Measurements from ENCODE around the gene APOL2. TPM values are rescaled to one million over a fixed set of nuclear protein-coding genes. Genes with fewer than 3 reads are reported as not detected.
"Not testable (repeated sequence)": the region's sequence is repeated elsewhere in the genome, so short reads cannot be mapped to it uniquely, and the experiment has no call there.

Gene APOL2
- polyA plus RNA-seq, 3 donors from 2014 or later: 22.4 to 42.4 (median 22.9) TPM

- not testable (repeated sequence) for H3K4me1 Mint-ChIP-seq; H3K9me3 Mint-ChIP-seq; H3K36me3 Mint-ChIP-seq; DNase-seq; H3K27ac Mint-ChIP-seq; H3K4me3 Mint-ChIP-seq; H3K27me3 Mint-ChIP-seq (ENCODE audit: low read depth in 3 of 3)
These were observed 35.9 kb downstream of the APOL2 start for GRCh38 chr22:36203441-36203840.

GRCh38 chr22:36202906-36203305 lies 36.4 kb downstream of the APOL2 start:
- H3K36me3 Mint-ChIP-seq; DNase-seq; H3K27me3 Mint-ChIP-seq (ENCODE audit: low read depth in 3 of 3); H3K4me3 Mint-ChIP-seq; H3K27ac Mint-ChIP-seq; H3K4me1 Mint-ChIP-seq; H3K9me3 Mint-ChIP-seq: not testable (repeated sequence)

GRCh38 chr22:36201630-36202319 lies 37.6 kb downstream of the APOL2 start, which contains the start of gene APOL4:
TSS of gene APOL4 (minus strand) at chr22:36201809. CDS start at chr22:36201734, 75 bp downstream.
- no peak for DNase-seq
- Mint-ChIP-seq H3K27me3 (ENCODE audit: low read depth in 3 of 3) (peaks cover 0 to 2% (median 1%) of the 10 kb centered on the region in 3 donors), H3K36me3 (no peaks in the 10 kb centered on the region), H3K4me3 (no peak within 1 kb of the TSS), H3K4me1 (peaks cover 12 to 18% of the 10 kb centered on the region in 2 donors), H3K9me3 (no peaks in the 10 kb centered on the region), H3K27ac (peak within 1 kb of the TSS in 1 of 6 donors; percentile 29)

- not testable (repeated sequence) for H3K9me3 Mint-ChIP-seq; H3K4me3 Mint-ChIP-seq; DNase-seq; H3K36me3 Mint-ChIP-seq; H3K27me3 Mint-ChIP-seq (ENCODE audit: low read depth in 3 of 3)
- H3K27ac Mint-ChIP-seq: peak overlapping the region in 1 of 6 donors; percentile 29
- H3K4me1 Mint-ChIP-seq: peaks cover 12 to 18% of the 10 kb centered on the region in 2 donors
These were observed 38.3 kb downstream of the APOL2 start for GRCh38 chr22:36201025-36201424.

- no peak overlapping the region for H3K4me3 Mint-ChIP-seq
- peaks cover 12 to 18% of the 10 kb centered on the region in 2 donors for H3K4me1 Mint-ChIP-seq
- no peaks in the 10 kb centered on the region for H3K36me3 Mint-ChIP-seq
- H3K27ac Mint-ChIP-seq: peak overlapping the region in 1 of 6 donors; percentile 11
- no peak for DNase-seq
- peaks cover 0 to 5% (median 2%) of the 10 kb centered on the region in 3 donors for H3K27me3 Mint-ChIP-seq (ENCODE audit: low read depth in 3 of 3)
- no peaks in the 10 kb centered on the region for H3K9me3 Mint-ChIP-seq
These were observed 40.3 kb downstream of the APOL2 start for GRCh38 chr22:36199001-36199551.

- H3K27me3 Mint-ChIP-seq (ENCODE audit: low read depth in 3 of 3): peaks cover 0 to 5% (median 2%) of the 10 kb centered on the region in 3 donors
- peak overlapping the region in 2 of 6 donors; percentile 35 to 39 for H3K27ac Mint-ChIP-seq
- H3K36me3 Mint-ChIP-seq: no peaks in the 10 kb centered on the region
- peaks cover 12 to 18% of the 10 kb centered on the region in 2 donors for H3K4me1 Mint-ChIP-seq
- H3K4me3 Mint-ChIP-seq: no peak overlapping the region
- H3K9me3 Mint-ChIP-seq: no peaks in the 10 kb centered on the region
- DNase-seq: no peak
These were observed 40.8 kb downstream of the APOL2 start for GRCh38 chr22:36198536-36198935.

GRCh38 chr22:36197514-36198146 lies 41.7 kb downstream of the APOL2 start:
- peaks cover 12 to 18% of the 10 kb centered on the region in 2 donors for H3K4me1 Mint-ChIP-seq
- H3K9me3 Mint-ChIP-seq: no peaks in the 10 kb centered on the region
- H3K36me3 Mint-ChIP-seq: no peaks in the 10 kb centered on the region
- DNase-seq: no peak
- H3K27me3 Mint-ChIP-seq (ENCODE audit: low read depth in 3 of 3): peaks cover 0 to 6% (median 5%) of the 10 kb centered on the region in 3 donors
- no peak overlapping the region for H3K4me3 Mint-ChIP-seq
- H3K27ac Mint-ChIP-seq: peak overlapping the region in 1 of 6 donors; percentile 39

GRCh38 chr22:36197065-36197440 lies 42.3 kb downstream of the APOL2 start:
- Mint-ChIP-seq H3K4me1 (peaks cover 12 to 18% of the 10 kb centered on the region in 2 donors), H3K36me3 (no peaks in the 10 kb centered on the region), H3K4me3 (no peak overlapping the region), H3K27me3 (ENCODE audit: low read depth in 3 of 3) (peaks cover 2 to 7% (median 7%) of the 10 kb centered on the region in 3 donors), H3K27ac (peak overlapping the region in 1 of 6 donors; percentile 39), H3K9me3 (no peaks in the 10 kb centered on the region)
- no peak for DNase-seq

- Mint-ChIP-seq H3K27ac (peak overlapping the region in 2 of 6 donors; percentile 17 to 40), H3K9me3 (no peaks in the 10 kb centered on the region), H3K27me3 (ENCODE audit: low read depth in 3 of 3) (peaks cover 3 to 7% (median 7%) of the 10 kb centered on the region in 3 donors), H3K36me3 (no peaks in the 10 kb centered on the region), H3K4me1 (peaks cover 12 to 18% of the 10 kb centered on the region in 2 donors), H3K4me3 (no peak overlapping the region)
- no peak for DNase-seq
These were observed 42.9 kb downstream of the APOL2 start for GRCh38 chr22:36196254-36197064.

GRCh38 chr22:36194971-36195370 lies 44.4 kb downstream of the APOL2 start:
- peaks cover 5 to 7% (median 7%) of the 10 kb centered on the region in 3 donors for H3K27me3 Mint-ChIP-seq (ENCODE audit: low read depth in 3 of 3)
- H3K4me1 Mint-ChIP-seq: peaks cover 12 to 18% of the 10 kb centered on the region in 2 donors
- H3K36me3 Mint-ChIP-seq: no peaks in the 10 kb centered on the region
- peak; percentile 28 to 50 (median 35) for DNase-seq
- H3K27ac Mint-ChIP-seq: no peak overlapping the region
- H3K9me3 Mint-ChIP-seq: no peaks in the 10 kb centered on the region
- H3K4me3 Mint-ChIP-seq: no peak overlapping the region

GRCh38 chr22:36194385-36194784 lies 44.9 kb downstream of the APOL2 start:
- Mint-ChIP-seq H3K9me3 (no peaks in the 10 kb centered on the region), H3K27ac (peak overlapping the region in 1 of 6 donors; percentile 51), H3K27me3 (ENCODE audit: low read depth in 3 of 3) (peaks cover 5 to 7% (median 7%) of the 10 kb centered on the region in 3 donors), H3K4me3 (no peak overlapping the region), H3K36me3 (no peaks in the 10 kb centered on the region), H3K4me1 (peaks cover 12 to 18% of the 10 kb centered on the region in 2 donors)
- no peak for DNase-seq

- Mint-ChIP-seq H3K4me3 (no peak overlapping the region), H3K9me3 (no peaks in the 10 kb centered on the region), H3K27me3 (ENCODE audit: low read depth in 3 of 3) (peaks cover 5 to 7% (median 7%) of the 10 kb centered on the region in 3 donors), H3K4me1 (peaks cover 12 to 17% of the 10 kb centered on the region in 2 donors), H3K27ac (no peak overlapping the region), H3K36me3 (no peaks in the 10 kb centered on the region)
- no peak for DNase-seq
These were observed 45.8 kb downstream of the APOL2 start for GRCh38 chr22:36193577-36193976.

- Mint-ChIP-seq H3K27me3 (ENCODE audit: low read depth in 3 of 3) (peaks cover 5 to 7% (median 7%) of the 10 kb centered on the region in 3 donors), H3K27ac (peak overlapping the region in 1 of 6 donors; percentile 49), H3K36me3 (no peaks in the 10 kb centered on the region), H3K4me1 (peaks cover 10 to 13% of the 10 kb centered on the region in 2 donors), H3K9me3 (no peaks in the 10 kb centered on the region), H3K4me3 (no peak overlapping the region)
- no peak for DNase-seq
These were observed 46.2 kb downstream of the APOL2 start for GRCh38 chr22:36193171-36193570.
